DMS114 treated with DMSO at 0.1 percent for 48 hours (cell line): ENCODE measurements around the gene FOXP4.

Experiments
- DNase-seq: peaks from one replicate; lab custom pipeline; 2025; ENCODE audit not compliant: unreplicated experiment; lab: John Stamatoyannopoulos, UW

The FOXP4 gene

DNA sequence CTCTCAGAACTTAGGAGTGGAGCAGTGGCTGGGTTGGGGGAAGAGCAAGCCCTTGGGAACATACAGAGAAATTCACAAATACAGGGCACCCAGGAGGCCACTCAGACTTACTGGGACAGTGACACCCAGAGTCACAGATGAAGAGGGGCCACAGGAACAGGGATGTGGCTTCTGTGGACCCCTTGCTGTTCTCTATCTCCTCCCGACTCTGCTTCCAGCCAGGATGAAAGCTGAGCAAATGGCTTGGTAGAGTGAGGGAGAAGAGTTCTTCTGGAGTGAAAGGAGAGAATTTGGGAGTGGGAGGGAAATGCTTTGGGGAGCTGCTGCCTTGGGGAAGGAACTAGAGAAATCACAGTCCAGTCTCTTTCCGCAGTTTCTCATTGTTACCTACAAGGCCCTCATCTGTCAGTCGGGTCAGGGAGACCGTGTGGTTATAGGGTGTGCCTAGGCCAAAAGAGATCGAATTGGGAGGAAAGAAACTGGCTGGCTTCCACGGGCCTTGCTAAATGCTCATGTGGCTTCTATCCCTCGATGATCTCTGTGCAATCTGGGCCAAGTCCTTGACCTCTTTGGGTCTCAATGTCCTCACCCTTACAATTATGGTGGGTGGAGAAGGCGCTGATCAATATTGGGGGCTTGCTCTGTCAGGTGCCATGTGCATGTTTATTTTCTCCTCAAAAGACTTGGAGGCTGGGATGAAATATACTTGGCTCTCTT is 17.0 kb downstream of the FOXP4 start:
- no peak for DNase-seq

- DNase-seq = no peak
These were observed 18.4 kb downstream of the FOXP4 start for GRCh38 chr6:41564448-41565142.

DNA sequence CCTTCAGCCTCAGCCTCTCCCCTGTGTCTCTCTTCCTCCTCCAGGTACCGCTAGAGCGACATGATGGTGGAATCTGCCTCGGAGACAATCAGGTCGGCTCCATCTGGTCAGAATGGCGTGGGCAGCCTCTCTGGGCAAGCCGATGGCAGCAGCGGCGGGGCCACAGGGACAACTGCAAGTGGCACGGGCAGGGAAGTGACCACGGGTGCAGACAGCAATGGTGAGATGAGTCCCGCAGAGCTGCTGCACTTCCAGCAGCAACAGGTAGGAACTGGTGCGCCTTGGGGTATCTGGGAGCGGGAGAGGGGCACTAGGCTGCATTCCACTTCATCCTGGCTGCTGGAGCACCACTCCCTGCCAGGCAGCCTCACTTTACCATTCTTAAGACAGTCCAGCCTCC is 19.5 kb downstream of the FOXP4 start:
- DNase-seq = no peak

DNA sequence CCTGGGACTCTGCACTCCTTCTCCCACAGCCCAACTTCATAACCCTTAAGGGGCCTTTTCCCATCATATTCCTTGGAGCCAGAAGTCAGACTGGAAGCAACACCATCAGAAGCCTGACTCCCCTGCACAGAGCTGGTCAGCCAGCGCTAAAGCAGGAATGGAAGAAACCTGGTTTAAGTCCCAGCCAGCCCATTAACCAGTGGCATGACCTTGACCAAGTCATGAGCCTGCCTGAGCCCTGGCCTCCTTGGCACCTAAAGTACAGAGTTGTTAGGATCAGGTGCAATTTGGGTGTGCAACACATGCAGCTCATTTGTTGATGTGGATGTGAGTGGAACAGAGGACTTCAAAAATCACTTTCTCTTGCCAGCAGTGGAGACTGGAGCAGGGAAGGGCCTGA is 20.8 kb downstream of the FOXP4 start:
- DNase-seq = no peak

- no peak for DNase-seq
These were observed 21.5 kb downstream of the FOXP4 start for GRCh38 chr6:41567684-41568083.

DNA sequence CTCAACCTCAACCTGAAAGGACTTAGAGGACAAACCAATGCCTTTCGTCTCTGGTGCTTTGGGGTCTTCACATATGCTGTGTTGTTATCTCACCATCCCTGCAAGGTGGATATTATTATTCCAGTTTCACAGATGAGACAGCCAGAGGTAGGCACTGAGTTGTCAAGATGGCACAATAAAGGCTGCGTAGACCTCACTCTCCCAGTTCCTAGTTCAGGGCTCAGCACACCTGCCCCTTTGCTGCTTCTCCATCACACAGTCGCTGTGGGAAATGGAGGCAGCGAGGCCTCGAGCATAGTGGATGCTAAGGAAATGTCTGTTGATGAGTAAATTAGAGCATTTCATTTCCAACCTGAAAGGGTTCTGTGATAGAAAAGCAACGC is 22.0 kb downstream of the FOXP4 start:
- DNase-seq = no peak

GRCh38 chr6:41568585-41569384 is 22.6 kb downstream of the FOXP4 start:
- no peak for DNase-seq

DNA sequence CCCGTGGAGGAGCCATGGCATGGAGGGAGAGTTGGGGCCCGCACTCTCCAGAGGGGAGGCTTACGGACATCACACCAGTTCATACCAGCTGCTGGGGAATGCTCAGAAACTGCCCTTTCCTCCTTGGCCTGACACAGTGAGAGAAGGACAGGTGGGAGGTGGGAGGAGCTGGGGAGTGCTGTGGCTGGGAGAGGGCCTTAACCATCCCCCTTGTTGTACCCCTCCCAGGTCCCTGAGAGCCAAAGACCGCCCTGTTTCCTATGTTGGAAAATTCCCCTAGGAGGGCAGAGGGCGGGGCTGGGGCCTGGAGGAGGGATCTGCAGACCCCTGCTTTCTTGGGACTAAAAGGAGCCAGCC is 24.1 kb downstream of the FOXP4 start:
- DNase-seq = no peak

DNA sequence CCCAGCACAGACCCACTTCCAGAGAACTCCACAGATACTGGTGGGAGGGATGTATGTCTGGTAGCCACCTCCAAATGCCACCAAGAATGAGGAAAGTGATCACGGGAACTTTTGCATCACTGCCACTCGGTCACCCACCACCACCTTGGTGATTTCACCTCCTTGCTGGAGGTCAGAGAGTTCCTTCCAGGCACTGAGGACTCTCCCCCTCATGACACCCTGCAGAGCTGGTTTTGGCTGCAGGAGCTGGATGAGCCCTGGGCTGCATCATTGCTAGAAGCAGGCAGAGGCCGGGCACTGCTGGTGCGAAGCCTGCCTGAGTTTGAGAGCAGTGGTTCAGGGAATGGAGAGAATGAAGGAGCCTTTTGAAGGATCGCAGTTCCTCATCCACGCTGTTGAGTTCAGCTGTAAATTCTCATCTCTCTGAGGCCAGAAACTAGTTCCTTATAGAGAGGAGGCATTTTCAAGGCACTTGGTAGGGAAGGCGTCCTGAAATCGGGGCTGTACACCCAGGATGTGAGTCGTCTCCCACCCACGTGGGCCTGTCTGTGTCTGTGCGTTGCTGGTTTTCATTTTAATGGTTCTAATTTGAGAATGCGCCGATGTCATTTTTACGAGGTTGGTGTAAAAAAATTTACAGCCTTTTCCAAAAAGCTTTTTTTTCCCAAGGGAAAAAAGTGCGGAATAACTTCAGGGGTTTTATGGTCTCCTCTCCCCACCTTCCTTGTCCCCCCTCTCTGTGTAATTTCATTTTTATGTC is 25.0 kb downstream of the FOXP4 start:
- no peak for DNase-seq

- no peak for DNase-seq
These were observed 26.4 kb downstream of the FOXP4 start for GRCh38 chr6:41572613-41573012.

- no peak for DNase-seq
These were observed 27.1 kb downstream of the FOXP4 start for GRCh38 chr6:41573276-41573675.

DNA sequence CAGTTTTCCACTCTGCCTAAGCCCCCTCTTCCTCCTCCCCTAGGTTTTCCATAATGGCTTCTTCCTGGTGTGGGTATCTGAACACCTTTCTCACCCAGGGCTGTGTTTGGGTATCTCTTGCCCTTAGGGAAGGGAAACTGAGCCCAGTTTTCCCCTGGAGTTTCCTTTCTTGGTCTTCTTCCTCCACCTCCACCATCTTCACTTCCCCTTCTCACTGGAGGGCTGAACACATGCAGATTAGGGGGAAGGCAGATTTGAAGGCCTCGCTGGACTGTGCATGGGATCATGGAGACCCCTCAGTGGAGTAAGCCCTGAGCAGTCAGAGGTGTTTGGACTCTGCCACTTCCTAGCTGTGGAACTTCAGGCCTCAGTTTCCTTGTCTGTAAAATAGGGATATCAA is 27.8 kb downstream of the FOXP4 start:
- no peak for DNase-seq

DNA sequence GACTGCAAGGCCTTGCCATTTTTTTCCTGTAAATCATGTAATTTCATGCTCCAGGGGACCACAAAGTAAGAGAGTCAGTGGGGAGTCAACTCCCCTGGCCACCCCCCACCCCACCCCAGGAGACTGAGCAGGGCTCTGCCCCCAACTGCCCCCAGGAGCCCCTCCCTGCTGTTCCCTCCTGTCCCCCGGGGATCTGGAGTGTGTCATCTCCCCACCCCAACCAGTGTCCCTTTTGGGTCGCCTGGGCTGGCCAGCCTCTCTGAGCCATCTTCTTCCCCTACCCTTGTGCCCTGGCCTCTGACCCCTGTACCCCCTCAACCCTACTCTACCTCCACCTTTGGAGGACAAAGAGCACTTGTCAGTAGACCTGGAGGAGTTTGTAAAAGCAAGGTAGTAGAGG is 29.4 kb downstream of the FOXP4 start:
- no peak for DNase-seq

DNA sequence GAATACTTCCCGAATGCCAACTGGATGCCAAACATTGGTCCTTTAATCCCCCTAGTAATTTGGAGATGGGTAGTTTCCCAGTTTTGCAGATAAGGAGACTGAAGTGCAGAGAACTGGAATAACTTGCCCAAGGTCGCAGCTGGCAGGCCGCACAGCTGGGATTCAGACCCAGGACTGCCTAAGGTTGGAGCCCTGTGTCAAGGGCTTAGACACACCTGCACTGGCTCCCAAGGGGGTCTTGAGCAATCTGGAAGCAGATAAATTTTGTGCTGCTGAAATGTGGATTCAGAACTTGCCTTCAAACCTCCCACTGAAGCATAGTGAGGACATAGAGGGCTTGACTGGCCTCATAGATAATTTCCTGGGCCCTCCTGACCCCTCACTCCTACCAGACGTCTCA is 30.5 kb downstream of the FOXP4 start:
- DNase-seq = no peak

- DNase-seq = no peak
These were observed 31.4 kb downstream of the FOXP4 start for GRCh38 chr6:41577356-41578216.

DNA sequence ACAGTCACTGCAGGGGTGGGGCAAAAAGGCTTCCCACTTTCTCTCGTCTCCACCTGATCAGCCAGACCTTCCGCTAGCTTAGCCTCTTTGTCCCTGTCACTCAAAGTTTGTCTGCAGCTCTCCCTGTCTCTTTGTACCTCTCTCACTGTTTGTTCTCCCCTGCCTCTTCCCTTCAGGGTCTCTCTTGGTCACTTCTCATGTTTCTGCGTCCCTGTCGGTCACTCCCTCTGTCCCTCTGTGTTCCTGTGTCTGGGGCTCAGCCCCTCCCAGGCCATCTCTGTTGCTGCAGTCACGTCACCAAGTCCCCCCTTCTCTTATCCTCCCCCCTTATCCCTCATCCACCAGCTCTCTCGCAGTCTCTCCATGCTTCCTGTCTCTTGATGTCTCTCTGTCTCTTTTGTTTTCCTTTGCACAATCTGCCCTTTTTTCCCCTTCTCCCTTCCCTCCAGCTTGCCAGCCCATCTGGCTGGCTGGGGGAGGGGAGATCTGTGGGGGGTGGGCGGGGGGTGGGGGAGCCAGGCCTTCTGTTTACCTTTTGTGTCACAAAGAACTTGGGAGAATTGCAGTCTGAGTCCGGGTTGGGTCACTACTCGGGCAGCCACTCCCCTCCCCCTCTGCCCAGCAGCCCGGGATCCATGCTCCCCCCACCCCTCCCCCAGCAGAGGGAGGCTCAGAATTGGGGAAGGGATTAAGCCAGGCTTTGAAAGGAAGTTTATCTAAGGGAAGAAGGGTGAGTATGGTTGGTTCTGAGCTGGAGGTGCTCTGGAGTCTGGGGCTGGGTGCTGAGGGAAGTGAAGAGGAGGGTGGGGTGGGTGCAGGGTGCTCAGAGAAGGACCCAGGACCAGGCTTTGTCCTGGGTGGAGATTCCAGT is 32.3 kb downstream of the FOXP4 start:
- DNase-seq = no peak

DNA sequence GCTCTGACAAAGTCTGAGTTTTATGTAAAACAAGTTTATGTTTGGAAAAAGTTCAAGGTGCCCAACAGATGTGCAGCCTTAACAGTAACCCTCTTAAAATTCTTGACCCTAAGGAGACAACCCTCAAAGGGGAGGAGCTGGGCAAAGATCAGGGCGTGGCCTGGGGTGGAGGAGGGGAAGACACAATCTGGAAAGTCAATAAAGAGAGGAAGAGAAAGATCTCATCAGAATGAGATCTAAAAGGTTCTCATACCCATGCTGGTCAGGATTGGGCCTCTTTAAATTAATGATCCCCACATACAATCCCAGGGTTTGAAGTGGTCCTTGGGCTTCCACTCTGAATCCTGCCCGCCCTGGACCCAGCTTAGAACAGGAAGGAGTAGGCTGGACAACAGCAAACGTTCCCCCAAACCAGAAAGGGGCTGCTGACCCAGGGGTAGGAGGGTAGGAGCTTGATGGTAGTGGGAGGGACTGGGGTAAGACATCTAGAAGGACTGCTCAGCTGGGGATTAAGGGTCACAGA is 33.0 kb downstream of the FOXP4 start:
- DNase-seq = no peak

DNA sequence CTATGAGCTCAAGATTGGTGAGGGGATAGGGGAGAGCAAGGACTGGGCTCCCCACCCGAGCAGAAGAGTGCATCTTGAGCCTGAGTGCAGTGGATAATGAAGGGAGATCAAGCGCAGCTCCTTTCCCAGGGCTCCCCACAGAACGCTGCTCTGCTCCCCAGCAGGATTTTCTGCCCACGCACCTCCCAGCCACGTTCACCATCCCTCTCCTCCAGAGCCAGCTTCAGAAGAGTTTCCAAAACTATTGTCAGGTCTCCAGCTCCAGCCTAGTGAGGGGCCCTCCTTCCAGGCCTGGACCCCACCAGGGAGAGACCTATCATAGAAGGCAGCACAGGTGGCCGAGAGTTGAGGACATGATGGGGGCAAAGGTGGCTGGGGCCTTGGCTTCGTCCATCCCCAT is 34.5 kb downstream of the FOXP4 start:
- no peak for DNase-seq

GRCh38 chr6:41581381-41581991 is 35.3 kb downstream of the FOXP4 start:
- no peak for DNase-seq
